ENCODE measurements around the gene STX7.

Gene STX7

GRCh38 chr6:132506869-132507808 lies 5.8 kb downstream of the STX7 start:
- in situ Hi-C loops (cut with HindIII; ENCODE audit: low sequenced_read_pairs) = no loop called here

- in situ Hi-C loops (cut with HindIII; ENCODE audit: low sequenced_read_pairs) = no loop called here
These were observed 6.5 kb downstream of the STX7 start for GRCh38 chr6:132506461-132506860.

DNA sequence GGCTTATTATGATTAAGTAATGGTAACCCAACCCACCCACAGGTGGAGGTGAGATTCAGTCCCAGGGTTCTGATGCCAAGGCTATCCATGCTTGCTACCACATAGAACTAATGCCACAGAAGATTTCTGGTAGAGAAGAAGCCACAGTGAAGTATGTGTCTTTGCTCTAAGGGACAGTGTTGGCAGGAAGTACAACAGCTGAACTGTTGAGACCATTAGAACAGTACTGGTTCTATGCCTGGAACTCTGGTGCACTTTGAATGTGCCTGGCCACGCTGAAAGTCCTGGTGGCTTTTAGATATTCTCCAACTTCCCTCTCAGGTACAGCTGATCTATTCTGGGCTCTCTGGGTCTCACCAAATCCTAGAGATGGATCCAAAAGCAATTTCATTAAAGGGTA lies 7.8 kb downstream of the STX7 start:
- in situ Hi-C loops (cut with HindIII; ENCODE audit: low sequenced_read_pairs) = no loop called here

DNA sequence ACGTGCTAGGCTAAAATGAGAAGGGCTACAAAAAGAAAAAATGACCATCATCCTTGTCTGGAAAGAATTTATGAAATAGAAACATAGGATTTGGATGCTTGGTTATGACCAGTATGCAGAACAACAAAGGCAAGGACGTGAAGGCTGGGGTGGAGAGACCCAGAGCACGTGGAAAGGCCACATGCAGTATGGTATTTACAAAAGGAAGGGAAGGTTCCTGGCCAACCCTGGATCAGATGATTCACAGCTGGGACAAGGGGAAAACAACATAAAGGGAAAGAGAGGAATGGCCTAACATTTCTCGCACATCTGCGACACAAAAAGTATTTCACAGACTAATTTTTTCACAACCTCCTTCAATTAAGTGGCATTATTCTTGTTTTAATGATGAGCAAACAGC lies 8.2 kb downstream of the STX7 start:
- in situ Hi-C loops (cut with HindIII; ENCODE audit: low sequenced_read_pairs) = no loop called here

DNA sequence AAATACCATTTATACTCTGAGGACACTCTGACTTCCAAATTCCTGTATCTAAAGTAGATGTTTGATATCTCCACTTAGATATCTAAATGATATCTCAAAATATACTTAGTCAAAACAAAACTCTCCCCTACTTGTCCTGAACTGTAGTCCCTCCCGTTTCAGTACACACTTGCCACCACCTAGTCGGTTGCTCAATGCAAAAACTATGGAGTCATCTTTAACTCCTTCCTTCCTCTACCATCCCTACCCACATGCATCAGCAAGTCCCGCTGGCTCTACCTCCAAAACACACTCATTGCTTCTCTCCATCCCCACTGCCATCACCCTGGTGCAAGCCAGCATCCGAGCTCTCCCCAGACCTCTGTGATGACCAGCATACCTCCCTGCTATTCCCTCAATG lies 13.2 kb downstream of the STX7 start:
- in situ Hi-C loops (cut with HindIII; ENCODE audit: low sequenced_read_pairs) = loop anchor here (25.0 kb wide), 1 partner anchor 212 kb away; no protein-coding TSS in a partner anchor

DNA sequence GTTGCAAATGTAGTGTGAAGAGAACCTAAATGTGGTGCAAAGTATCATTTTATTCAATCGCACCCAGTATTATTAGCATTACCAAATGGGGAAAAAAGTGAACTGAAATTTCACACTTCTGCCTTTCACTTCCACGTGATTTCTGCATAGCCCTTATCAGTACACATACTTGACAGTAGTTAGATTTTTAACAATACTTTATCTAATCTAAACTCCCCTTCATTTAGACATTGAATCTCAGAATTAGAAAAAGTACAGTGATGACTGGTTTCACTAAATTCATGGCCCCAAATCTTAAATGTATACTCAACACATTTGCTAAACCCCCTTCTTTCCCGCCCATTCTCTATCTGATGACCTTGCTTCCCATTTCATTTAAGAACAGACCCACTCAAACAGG lies 14.3 kb downstream of the STX7 start:
- in situ Hi-C loops (cut with HindIII; ENCODE audit: low sequenced_read_pairs) = loop anchor here (25.0 kb wide), 1 partner anchor 211 kb away; no protein-coding TSS in a partner anchor

GRCh38 chr6:132496519-132497180 lies 16.3 kb downstream of the STX7 start:
- in situ Hi-C loops (cut with HindIII; ENCODE audit: low sequenced_read_pairs) = loop anchor here (25.0 kb wide), 1 partner anchor 209 kb away; no protein-coding TSS in a partner anchor

DNA sequence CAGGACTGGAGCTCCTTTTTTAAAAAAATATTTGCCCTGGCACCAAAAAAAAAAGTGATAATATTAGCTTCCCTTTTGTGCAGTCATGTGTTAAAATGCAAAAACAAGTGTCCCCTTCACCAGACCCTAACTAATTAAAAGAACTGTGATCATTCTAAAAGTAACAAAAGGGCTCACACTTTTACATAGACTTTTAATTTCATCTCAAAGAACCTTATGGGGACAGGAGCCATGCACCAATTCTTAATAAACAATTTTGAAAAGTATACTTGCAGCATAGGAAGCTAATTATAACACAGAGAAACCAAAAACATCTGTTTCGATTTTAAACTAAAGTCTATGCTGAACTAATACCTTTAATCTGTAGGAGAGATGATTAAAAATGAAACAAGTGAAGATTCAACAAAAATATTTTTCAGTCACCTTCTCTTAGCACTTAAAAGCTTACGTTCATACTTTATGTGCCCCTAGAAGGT lies 17.3 kb downstream of the STX7 start:
- in situ Hi-C loops (cut with HindIII; ENCODE audit: low sequenced_read_pairs) = loop anchor here (25.0 kb wide), 1 partner anchor 208 kb away; no protein-coding TSS in a partner anchor

- in situ Hi-C loops (cut with HindIII; ENCODE audit: low sequenced_read_pairs) = loop anchor here (25.0 kb wide), 1 partner anchor 208 kb away; no protein-coding TSS in a partner anchor
These were observed 18.0 kb downstream of the STX7 start for GRCh38 chr6:132494954-132495353.

GRCh38 chr6:132491881-132492280 lies 21.0 kb downstream of the STX7 start:
- in situ Hi-C loops (cut with HindIII; ENCODE audit: low sequenced_read_pairs) = loop anchor here (25.0 kb wide), 1 partner anchor 205 kb away; no protein-coding TSS in a partner anchor

DNA sequence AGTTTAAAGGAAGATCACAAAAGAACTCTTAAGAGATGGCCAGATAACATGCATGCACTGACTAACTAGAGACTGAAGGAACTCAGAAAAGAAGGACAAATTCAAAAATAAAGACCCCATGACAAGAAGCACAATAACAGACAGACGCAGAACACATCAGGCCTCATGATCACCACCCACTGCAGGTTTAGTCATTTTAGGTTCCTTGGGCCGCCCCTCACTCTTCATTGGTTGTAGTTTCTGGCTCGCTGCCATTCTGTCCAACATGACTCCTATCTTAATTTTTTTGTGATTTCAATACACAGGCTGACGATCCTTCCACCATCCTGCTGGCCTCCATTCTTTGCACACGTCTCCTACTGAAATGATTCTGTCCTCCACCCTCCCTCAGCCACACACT lies 21.6 kb downstream of the STX7 start:
- in situ Hi-C loops (cut with HindIII; ENCODE audit: low sequenced_read_pairs) = loop anchor here (25.0 kb wide), 1 partner anchor 204 kb away; no protein-coding TSS in a partner anchor

- in situ Hi-C loops (cut with HindIII; ENCODE audit: low sequenced_read_pairs) = loop anchor here (25.0 kb wide), 1 partner anchor 203 kb away; no protein-coding TSS in a partner anchor
These were observed 22.3 kb downstream of the STX7 start for GRCh38 chr6:132490478-132491204.

DNA sequence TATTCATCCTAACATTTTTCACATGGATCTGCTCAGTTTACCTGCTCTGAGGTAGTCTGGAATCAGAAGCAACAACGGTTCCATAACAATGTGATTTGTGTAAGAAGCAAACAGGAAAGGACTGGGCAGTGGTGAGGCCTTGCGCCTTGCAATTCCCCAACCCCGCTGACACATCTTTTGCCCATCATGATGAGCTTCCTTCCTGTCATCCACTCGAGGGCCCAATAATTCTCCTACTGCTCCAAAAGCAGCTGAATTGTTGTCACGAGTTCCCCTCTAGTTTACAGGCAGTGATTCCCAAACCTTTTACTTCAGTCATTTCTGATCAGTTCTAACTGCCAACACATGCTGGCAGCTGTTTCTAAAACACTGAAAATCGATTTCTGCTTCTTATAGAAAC lies 22.9 kb downstream of the STX7 start:
- in situ Hi-C loops (cut with HindIII; ENCODE audit: low sequenced_read_pairs) = loop anchor here (25.0 kb wide), 1 partner anchor 203 kb away; no protein-coding TSS in a partner anchor

DNA sequence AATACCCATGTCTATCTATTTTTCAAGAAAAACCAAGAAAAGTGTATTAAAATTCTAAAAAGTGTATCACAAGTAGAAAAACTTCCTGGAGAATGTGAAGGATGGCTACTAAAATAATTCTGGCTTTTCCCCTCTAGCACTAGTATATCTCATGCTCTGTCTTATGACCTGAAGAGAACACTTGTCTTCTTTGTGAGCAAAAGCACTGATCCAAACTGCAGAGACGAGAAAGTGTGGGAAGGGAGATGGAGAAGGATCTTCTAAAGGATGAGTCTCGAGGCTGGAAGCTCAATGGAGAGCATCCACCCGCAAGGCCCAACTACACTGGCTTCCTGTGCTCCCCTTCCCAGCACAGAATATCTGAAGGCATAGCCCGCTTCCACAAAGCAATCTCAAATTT lies 23.5 kb downstream of the STX7 start:
- in situ Hi-C loops (cut with HindIII; ENCODE audit: low sequenced_read_pairs) = loop anchor here (25.0 kb wide), 1 partner anchor 202 kb away; no protein-coding TSS in a partner anchor

DNA sequence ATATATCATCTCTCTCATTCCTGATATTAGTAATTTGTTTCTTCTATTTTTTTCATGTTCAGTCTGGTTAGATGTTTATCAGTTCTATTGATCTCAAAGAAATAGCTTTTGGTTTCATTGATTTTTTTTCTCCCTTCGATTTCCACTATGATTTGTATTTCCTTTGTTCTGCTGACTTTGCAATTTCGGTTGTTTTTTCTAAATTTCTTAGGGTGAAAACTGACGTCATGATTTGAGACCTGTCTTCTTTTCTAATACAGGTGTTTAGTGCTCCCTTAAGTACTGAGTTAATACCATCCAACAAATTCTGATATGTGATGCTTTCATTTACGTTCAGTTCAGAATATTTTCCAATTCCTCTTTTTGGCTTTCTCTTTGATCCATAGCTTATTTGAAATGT lies 25.2 kb downstream of the STX7 start:
- in situ Hi-C loops (cut with HindIII; ENCODE audit: low sequenced_read_pairs) = loop anchor here (25.0 kb wide), 1 partner anchor 200 kb away; no protein-coding TSS in a partner anchor

DNA sequence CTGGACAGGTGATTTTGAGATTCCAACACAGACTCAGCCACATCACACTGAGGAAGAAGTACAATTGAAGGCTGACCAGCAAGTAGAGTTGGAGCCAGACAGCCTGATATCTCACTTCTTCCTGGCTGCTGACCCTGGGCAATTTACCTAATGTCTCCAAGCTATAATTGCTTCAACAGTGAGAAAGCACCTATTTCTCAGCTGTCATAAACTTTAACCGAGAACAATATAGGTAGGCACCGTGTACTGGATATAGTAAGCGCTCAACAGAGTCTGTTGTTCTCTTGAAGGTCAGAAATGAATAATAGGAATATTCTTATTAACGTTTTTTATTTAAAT lies 28.3 kb downstream of the STX7 start:
- in situ Hi-C loops (cut with HindIII; ENCODE audit: low sequenced_read_pairs) = loop anchor here (25.0 kb wide), 1 partner anchor 197 kb away; no protein-coding TSS in a partner anchor

GRCh38 chr6:132483779-132484679 lies 28.9 kb downstream of the STX7 start:
- in situ Hi-C loops (cut with HindIII; ENCODE audit: low sequenced_read_pairs) = loop anchor here (25.0 kb wide), 1 partner anchor 197 kb away; no protein-coding TSS in a partner anchor

DNA sequence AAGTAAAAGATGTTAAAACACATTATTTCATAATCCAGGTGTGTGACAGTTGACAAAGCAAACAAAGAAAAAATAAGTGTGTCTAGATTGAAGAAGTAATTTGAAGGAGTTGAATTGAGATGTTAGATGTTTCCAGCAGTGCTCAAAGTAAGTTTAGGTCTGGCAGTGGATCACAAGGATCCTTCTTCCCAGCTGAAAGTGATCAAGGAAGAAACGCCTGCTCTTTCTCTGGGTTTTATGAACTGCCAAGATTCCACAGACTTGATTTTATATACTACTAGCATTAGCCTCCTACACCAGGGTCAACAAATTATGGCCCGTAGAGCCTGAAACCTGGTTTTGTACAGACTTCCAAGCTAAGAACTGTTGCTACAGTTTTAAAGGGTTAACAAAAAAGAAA lies 30.3 kb downstream of the STX7 start:
- in situ Hi-C loops (cut with HindIII; ENCODE audit: low sequenced_read_pairs) = loop anchor here (25.0 kb wide), 1 partner anchor 195 kb away; no protein-coding TSS in a partner anchor

DNA sequence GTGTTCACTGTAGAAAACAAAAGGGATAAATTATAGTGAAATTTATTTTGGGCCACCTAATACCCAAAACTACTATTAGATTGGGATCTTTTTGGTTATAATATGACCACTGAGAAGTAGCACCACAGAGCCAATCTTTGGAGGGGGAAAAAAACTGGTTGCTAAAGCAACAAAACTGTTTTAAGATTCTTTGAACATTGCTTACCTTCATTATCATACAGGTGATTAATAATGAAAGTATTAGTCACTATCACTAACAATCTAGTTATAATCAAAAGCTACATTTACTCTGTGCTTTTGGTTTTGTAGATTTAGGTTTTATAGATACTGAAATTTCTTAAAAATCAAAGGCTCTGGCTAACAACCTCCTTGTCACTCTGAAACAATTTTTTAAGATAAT lies 31.7 kb downstream of the STX7 start:
- in situ Hi-C loops (cut with HindIII; ENCODE audit: low sequenced_read_pairs) = loop anchor here (25.0 kb wide), 1 partner anchor 194 kb away; no protein-coding TSS in a partner anchor
